Measurements from ENCODE around the gene YY2.

YY2 gene

GRCh38 chrX:21905313-21905712 lies 49.5 kb downstream of the YY2 start:
- Histone ChIP-seq H3K4me1 (ENCODE audit: control insufficient read depth in 1 of 2, insufficient read depth in 1 of 2, low read depth in 1 of 2, low read length in 1 of 2) (no peaks in the 10 kb centered on the region), H3K9me3 (no peaks in the 10 kb centered on the region), H3K27me3 (no peaks in the 10 kb centered on the region), H3K36me3 (no peaks in the 10 kb centered on the region), H3K27ac (no peak overlapping the region), H3K4me3 (ENCODE audit: low read depth in 1 of 2, low read length in 1 of 2) (no peak overlapping the region)
- no peak for TF ChIP-seq CTCF (IDR thresholded peaks at IDR 0.05)

GRCh38 chrX:21905953-21906352 lies 50.2 kb downstream of the YY2 start:
- Histone ChIP-seq H3K27ac (no peak overlapping the region), H3K27me3 (no peaks in the 10 kb centered on the region), H3K4me1 (ENCODE audit: control insufficient read depth in 1 of 2, insufficient read depth in 1 of 2, low read depth in 1 of 2, low read length in 1 of 2) (no peaks in the 10 kb centered on the region), H3K9me3 (no peaks in the 10 kb centered on the region), H3K4me3 (ENCODE audit: low read depth in 1 of 2, low read length in 1 of 2) (no peak overlapping the region), H3K36me3 (no peaks in the 10 kb centered on the region)
- no peak for TF ChIP-seq CTCF (IDR thresholded peaks at IDR 0.05)

GRCh38 chrX:21907260-21907659 lies 51.5 kb downstream of the YY2 start:
- Histone ChIP-seq H3K27me3 (no peaks in the 10 kb centered on the region), H3K4me3 (ENCODE audit: low read depth in 1 of 2, low read length in 1 of 2) (no peak overlapping the region), H3K27ac (no peak overlapping the region), H3K9me3 (no peaks in the 10 kb centered on the region), H3K4me1 (ENCODE audit: control insufficient read depth in 1 of 2, insufficient read depth in 1 of 2, low read depth in 1 of 2, low read length in 1 of 2) (no peaks in the 10 kb centered on the region), H3K36me3 (no peaks in the 10 kb centered on the region)
- no peak for TF ChIP-seq CTCF (IDR thresholded peaks at IDR 0.05)
